Parathyroid adenoma (tissue), 2 donors: Measurements from ENCODE around the gene AUTS2.

Experiments
- H2AFZ ChIP-seq: fragments of 300-600 bp; sonication (generic); one replicate; pipeline ENCODE4 v1.7.0; 2017; ENCODE audit warnings: antibody characterized with exemption, mild to moderate bottlenecking
- H3K27ac ChIP-seq: fragments of 300-600 bp; sonication (generic); one replicate; pipeline ENCODE4 v1.7.0; 2017
- H3K27me3 ChIP-seq: fragments of 300-600 bp; sonication (generic); one replicate; pipeline ENCODE4 v1.7.0; 2017; ENCODE audit warnings: low read length; ENCODE audit not compliant: control insufficient read depth, insufficient read depth
- H3K36me3 ChIP-seq: fragments of 300-600 bp; sonication (generic); one replicate; pipeline ENCODE4 v1.7.0; 2017; ENCODE audit warnings: low read length; ENCODE audit not compliant: control insufficient read depth, insufficient read depth
- H3K4me1 ChIP-seq: fragments of 300-600 bp; sonication (generic); one replicate; pipeline ENCODE4 v1.7.0; 2017; ENCODE audit warnings: control low read depth
- H3K4me2 ChIP-seq: fragments of 300-600 bp; sonication (generic); one replicate; pipeline ENCODE4 v1.7.0; 2017; ENCODE audit warnings: low read length
- H3K4me3 ChIP-seq: fragments of 300-600 bp; sonication (generic); one replicate; pipeline ENCODE4 v1.7.0; 2017; ENCODE audit warnings: low read depth, low read length
- H3K79me2 ChIP-seq: fragments of 300-600 bp; sonication (generic); one replicate; pipeline ENCODE4 v1.7.0; 2017; ENCODE audit warnings: control low read depth
- H3K9ac ChIP-seq: fragments of 300-600 bp; sonication (generic); one replicate; pipeline ENCODE4 v1.7.0; 2017; ENCODE audit warnings: mild to moderate bottlenecking
- H3K9me3 ChIP-seq: fragments of 300-600 bp; sonication (generic); one replicate; pipeline ENCODE4 v1.7.0; 2017; ENCODE audit warnings: low read length; ENCODE audit not compliant: control insufficient read depth
- CTCF ChIP-seq: fragments of 300-600 bp; sonication (generic); IDR thresholded peaks from one replicate; pipeline ENCODE4 v1.7.0; 2017; ENCODE audit warnings: antibody characterized with exemption, mild to moderate bottlenecking
- donor health status: primary hyperparathyroidism.

AUTS2 gene

GRCh38 chr7:70132852-70133690 is 534.8 kb downstream of the AUTS2 start:
- H3K27me3 ChIP-seq: no peaks in the 10 kb centered on the region
- H2AFZ ChIP-seq: no peak overlapping the region
- H3K9ac ChIP-seq: no peak overlapping the region
- H3K36me3 ChIP-seq: no peaks in the 10 kb centered on the region
- no peaks in the 10 kb centered on the region for H3K4me1 ChIP-seq
- H3K4me3 ChIP-seq: no peak overlapping the region
- H3K79me2 ChIP-seq: no peaks in the 10 kb centered on the region
- no peak for TF ChIP-seq CTCF
- no peaks in the 10 kb centered on the region for H3K9me3 ChIP-seq
- no peak overlapping the region for H3K4me2 ChIP-seq
- H3K27ac ChIP-seq: no peak overlapping the region

GRCh38 chr7:70134029-70134770 is 535.9 kb downstream of the AUTS2 start:
- no peak overlapping the region for H3K4me3 ChIP-seq
- TF ChIP-seq CTCF: no peak
- no peaks in the 10 kb centered on the region for H3K4me1 ChIP-seq
- no peak overlapping the region for H3K27ac ChIP-seq
- no peak overlapping the region for H2AFZ ChIP-seq
- no peaks in the 10 kb centered on the region for H3K36me3 ChIP-seq
- no peaks in the 10 kb centered on the region for H3K27me3 ChIP-seq
- no peaks in the 10 kb centered on the region for H3K79me2 ChIP-seq
- no peak overlapping the region for H3K4me2 ChIP-seq
- H3K9me3 ChIP-seq: no peaks in the 10 kb centered on the region
- no peak overlapping the region for H3K9ac ChIP-seq

- TF ChIP-seq CTCF: no peak
- Histone ChIP-seq H3K9me3 (no peaks in the 10 kb centered on the region), H3K4me3 (no peak overlapping the region), H3K4me2 (no peak overlapping the region), H2AFZ (no peak overlapping the region), H3K27ac (no peak overlapping the region), H3K27me3 (no peaks in the 10 kb centered on the region), H3K9ac (no peak overlapping the region), H3K79me2 (no peaks in the 10 kb centered on the region), H3K4me1 (no peaks in the 10 kb centered on the region), H3K36me3 (no peaks in the 10 kb centered on the region)
Observed at GRCh38 chr7:70135656-70136055, 537.4 kb downstream of the AUTS2 start.

GRCh38 chr7:70137126-70137525 is 538.9 kb downstream of the AUTS2 start:
- H3K36me3 ChIP-seq: no peaks in the 10 kb centered on the region
- H3K9me3 ChIP-seq: no peaks in the 10 kb centered on the region
- no peak overlapping the region for H3K4me2 ChIP-seq
- H3K4me3 ChIP-seq: no peak overlapping the region
- H3K9ac ChIP-seq: no peak overlapping the region
- no peaks in the 10 kb centered on the region for H3K27me3 ChIP-seq
- no peak for TF ChIP-seq CTCF
- no peaks in the 10 kb centered on the region for H3K4me1 ChIP-seq
- H3K79me2 ChIP-seq: no peaks in the 10 kb centered on the region
- no peak overlapping the region for H2AFZ ChIP-seq
- no peak overlapping the region for H3K27ac ChIP-seq
